IMR-90 (cell line): ENCODE data around the gene KBTBD4. TPM values are rescaled to one million over a fixed set of nuclear protein-coding genes. Genes with fewer than 3 reads are reported as not detected.

Source experiments
- ATAC-seq: fragments of 200-7000 bp; cut with Tn5 transposase; 2 replicates; pipeline ENCODE4 v1.9.1; 2020; ENCODE audit warnings: low read depth, mild to moderate bottlenecking, moderate library complexity
- BruUV-seq: library from RNA; stranded (reverse); fragments of 400-500 nt; replicated peaks from 2 replicates; lab custom pipeline; 2021; lab: Mats Ljungman, UMichigan
- CTCF ChIA-PET: fragments of 300-600 bp; formaldehyde crosslinking; extraction: SDS; loops from one replicate; lab custom pipeline; 2021; ENCODE audit warnings: antibody characterized with exemption; lab: Yijun Ruan, JAX
- POLR2A ChIA-PET: fragments of 300-600 bp; sonication (Branson Sonifier 250); formaldehyde crosslinking; loops from one replicate; lab custom pipeline; 2022; ENCODE audit warnings: antibody characterized with exemption; ENCODE audit not compliant: unreplicated experiment; lab: Charles Lee
- DNase-seq: peaks from one replicate; pipeline ENCODE4 v3.0.0; 2013
- H2AFZ ChIP-seq: replicated peaks from 2 replicates; pipeline ENCODE3; 2013; ENCODE audit warnings: low read length, mild to moderate bottlenecking; ENCODE audit not compliant: poor library complexity
- H2AK5ac ChIP-seq: 2 replicates; pipeline ENCODE4 v1.6.1; 2013; ENCODE audit warnings: low read depth, low read length, inconsistent platforms
- H2AK9ac ChIP-seq: replicated peaks from 2 replicates; pipeline ENCODE3; 2013; ENCODE audit warnings: mild to moderate bottlenecking, low read depth, low read length, moderate library complexity; ENCODE audit not compliant: poor library complexity
- H2BK120ac ChIP-seq: 2 replicates; pipeline ENCODE4 v1.6.1; 2013; ENCODE audit warnings: low read depth, low read length, inconsistent platforms
- H2BK15ac ChIP-seq: 3 replicates; pipeline ENCODE4 v1.6.1; 2013; ENCODE audit warnings: low read depth, low read length, inconsistent platforms
- H2BK20ac ChIP-seq: 2 replicates; pipeline ENCODE4 v1.6.1; 2013; ENCODE audit warnings: low read depth, mild to moderate bottlenecking, inconsistent platforms, low read length, moderate library complexity
- H2BK5ac ChIP-seq: 2 replicates; pipeline ENCODE4 v1.6.1; 2013; ENCODE audit warnings: mild to moderate bottlenecking, low read depth, low read length, inconsistent platforms; ENCODE audit not compliant: poor library complexity, severe bottlenecking
- H3K14ac ChIP-seq: replicated peaks from 2 replicates; pipeline ENCODE4 v1.6.1; 2013; ENCODE audit warnings: low read depth, low read length, inconsistent platforms
- H3K18ac ChIP-seq: 2 replicates; pipeline ENCODE4 v1.6.1; 2013; ENCODE audit warnings: low read depth, low read length, control low read depth
- H3K23ac ChIP-seq: 2 replicates; pipeline ENCODE4 v1.6.1; 2013; ENCODE audit warnings: low read depth, low read length, inconsistent platforms
- H3K27ac ChIP-seq: 2 replicates; pipeline ENCODE4 v1.5.1; 2013; ENCODE audit warnings: mild to moderate bottlenecking, control low read depth, low read length; ENCODE audit not compliant: insufficient read depth
- H3K27me3 ChIP-seq: 2 replicates; pipeline ENCODE4 v1.6.1; 2013; ENCODE audit warnings: low read length; ENCODE audit not compliant: control insufficient read depth, insufficient read depth
- H3K36me3 ChIP-seq: 2 replicates; pipeline ENCODE4 v1.6.1; 2013; ENCODE audit warnings: low read length, mixed read lengths; ENCODE audit not compliant: control insufficient read depth, insufficient read depth
- H3K4ac ChIP-seq: 2 replicates; pipeline ENCODE4 v1.6.1; 2013; ENCODE audit warnings: low read depth, low read length, inconsistent platforms
- H3K4me1 ChIP-seq: 2 replicates; pipeline ENCODE4 v1.6.1; 2013; ENCODE audit warnings: low read length, mixed read lengths; ENCODE audit not compliant: control insufficient read depth, insufficient read depth
- H3K4me2 ChIP-seq: 2 replicates; pipeline ENCODE4 v1.6.1; 2013; ENCODE audit warnings: low read depth, mild to moderate bottlenecking, control low read depth, low read length, moderate library complexity
- H3K4me3 ChIP-seq: 2 replicates; pipeline ENCODE4 v1.5.1; 2013; ENCODE audit warnings: low read depth, mild to moderate bottlenecking, control low read depth, low read length, moderate library complexity; ENCODE audit not compliant: insufficient read depth
- H3K56ac ChIP-seq: 2 replicates; pipeline ENCODE4 v1.6.1; 2013; ENCODE audit warnings: low read length, inconsistent platforms; ENCODE audit not compliant: insufficient read depth; ENCODE audit errors: extremely low read depth
- H3K79me1 ChIP-seq, 2 experiments: 2 replicates each; pipeline ENCODE4 v1.6.1; 2013; ENCODE audit warnings: low read length in 2 of 2, inconsistent platforms in 1 of 2, low read depth in 1 of 2
- H3K9ac ChIP-seq: 2 replicates; pipeline ENCODE4 v1.6.1; 2013; ENCODE audit warnings: low read depth, low read length, control low read depth
- H3K9me1 ChIP-seq: 2 replicates; pipeline ENCODE4 v1.6.1; 2013; ENCODE audit warnings: low read length, inconsistent platforms; ENCODE audit not compliant: insufficient read depth
- H3K9me3 ChIP-seq: 2 replicates; pipeline ENCODE4 v1.6.1; 2013; ENCODE audit warnings: low read length; ENCODE audit not compliant: control insufficient read depth, insufficient read depth
- H4K20me1 ChIP-seq: 2 replicates; pipeline ENCODE4 v1.6.1; 2013; ENCODE audit warnings: low read length, inconsistent platforms; ENCODE audit not compliant: insufficient read depth
- H4K5ac ChIP-seq: 2 replicates; pipeline ENCODE4 v1.6.1; 2013; ENCODE audit warnings: mild to moderate bottlenecking, low read depth, low read length, control low read depth
- H4K8ac ChIP-seq, 2 experiments: 2 replicates each; pipeline ENCODE4 v1.6.1; 2013; ENCODE audit warnings: low read depth in 2 of 2, low read length in 2 of 2, control low read depth in 1 of 2, inconsistent platforms in 1 of 2
- H4K91ac ChIP-seq: 2 replicates; pipeline ENCODE4 v1.6.1; 2013; ENCODE audit warnings: low read depth, low read length, inconsistent platforms; ENCODE audit not compliant: insufficient read depth
- BHLHE40 ChIP-seq: fragments of 150-350 bp; IDR thresholded peaks from 2 replicates; pipeline ENCODE4 v1.6.1; 2016; ENCODE audit warnings: mild to moderate bottlenecking, low read depth, low read length
- CEBPB ChIP-seq: IDR thresholded peaks from 2 replicates; pipeline ENCODE4 v1.6.1; 2012; ENCODE audit warnings: low read depth, low read length, improper control_type of control experiment
- CHD1 ChIP-seq: IDR thresholded peaks from 2 replicates; pipeline ENCODE4 v1.6.1; 2012; ENCODE audit warnings: low read depth, low read length, improper control_type of control experiment
- FOS ChIP-seq: fragments of 150-350 bp; IDR thresholded peaks from 2 replicates; pipeline ENCODE4 v1.6.1; 2016; ENCODE audit warnings: low read depth, low read length
- MXI1 ChIP-seq: IDR thresholded peaks from 2 replicates; pipeline ENCODE4 v1.6.1; 2012; ENCODE audit warnings: low read depth, mild to moderate bottlenecking, low read length, moderate library complexity, borderline replicate concordance
- WGBS, 2 experiments: methylation state at CpG; one replicate each; pipeline versions ENCODE4 v1.1.5 to v1.1.7; 2013; ENCODE audit warnings: missing lambda C conversion rate in 2 of 2; ENCODE audit not compliant: insufficient read length in 1 of 2; ENCODE audit errors: extremely low coverage in 2 of 2; 5-methylcytosine and 5-hydroxymethylcytosine counted together
- dilution Hi-C: fragments of 300-500 bp; cut with HindIII; formaldehyde crosslinking; loops from one replicate; pipeline ENCODE4 v1.14.3; 2018; ENCODE audit warnings: low sequenced_read_pairs; ENCODE audit not compliant: unreplicated experiment
- in situ Hi-C: fragments of 300-500 bp; cut with MboI; formaldehyde crosslinking; loops from 3 replicates; pipeline ENCODE4 v1.14.3; 2019; ENCODE audit warnings: low sequenced_read_pairs, inconsistent platforms, mixed read lengths
- intact Hi-C: fragments of 100-400 bp; cut with micrococcal nuclease; formaldehyde crosslinking; loops from 2 replicates; pipeline ENCODE4 v1.10.0; 2022
- polyA plus RNA-seq, 3 experiments: library from polyadenylated mRNA; depleted of rRNA; stranded (reverse); fragments of >200 nt; gene quantifications; 2 replicates each; pipeline ENCODE4 v1.2.3, GENCODE V29; 2012; ENCODE audit warnings: low replicate concordance in 1 of 3
- total RNA-seq: library from RNA; depleted of rRNA; stranded (reverse); fragments of >200 nt; gene quantifications from 2 replicates; pipeline ENCODE4 v1.2.3, GENCODE V29; 2012

The KBTBD4 gene
- total and polyA plus RNA-seq, 2 of the 4 experiments (the other 2 are of a cell fraction), result 14.9 to 41.6 TPM

DNA sequence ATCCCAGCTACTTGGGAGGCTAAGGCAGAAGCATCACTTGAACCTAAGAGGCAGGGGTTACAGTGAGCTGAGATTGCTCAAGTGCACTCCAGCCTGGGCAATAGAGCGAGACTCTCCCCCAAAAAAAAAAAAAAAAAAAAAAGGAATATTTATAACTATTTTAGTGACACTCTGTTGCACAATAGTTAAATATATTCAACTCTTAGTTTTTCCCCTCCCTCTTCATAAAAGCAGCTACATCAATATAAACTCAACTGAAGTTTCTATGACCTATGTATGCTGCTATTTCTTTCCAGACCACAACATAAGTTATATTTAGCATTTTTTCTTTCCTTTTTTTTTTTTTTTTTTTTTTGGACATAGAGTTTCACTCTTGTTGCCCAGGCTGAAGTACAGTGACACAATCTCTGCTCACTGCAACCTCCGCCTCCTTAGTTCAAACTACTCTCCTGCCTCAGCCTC is 45.0 kb downstream of the KBTBD4 start:
- Histone ChIP-seq H2BK20ac (no peak overlapping the region), H3K56ac (no peak overlapping the region), H3K9ac (no peak overlapping the region), H3K18ac (no peak overlapping the region), H3K14ac (no peak overlapping the region), H3K4me1 (peaks cover 9% of the 10 kb centered on the region), H2AK9ac (no peak overlapping the region), H3K23ac (no peak overlapping the region), H3K4ac (no peak overlapping the region), H3K27ac (peak overlapping the region; percentile 5; the same call in 1 of the 2 replicates), H2AFZ (no peak overlapping the region), H3K79me1 (peaks cover 3 to 76% of the 10 kb centered on the region in 2 experiments), H2BK120ac (no peak overlapping the region), H2BK5ac (no peak overlapping the region), H4K8ac (no peak overlapping the region), H3K4me2 (no peak overlapping the region), H3K9me3 (no peaks in the 10 kb centered on the region), H2BK15ac (no peak overlapping the region), H4K91ac (no peak overlapping the region), H2AK5ac (no peak overlapping the region), H4K5ac (no peak overlapping the region), H3K9me1 (peaks cover 11% of the 10 kb centered on the region; the same call in 1 of the 2 replicates), H3K36me3 (no peaks in the 10 kb centered on the region; the same call in none of the 2 replicates), H3K4me3 (no peak overlapping the region), H3K27me3 (no peaks in the 10 kb centered on the region), H4K20me1 (peaks cover 97% of the 10 kb centered on the region)
- dilution Hi-C loops (no loop called here), in situ Hi-C loops (no loop called here), intact Hi-C loops (loop anchor here (10.0 kb wide), 1 partner anchor 49 kb away; no protein-coding TSS in a partner anchor)
- POLR2A ChIA-PET, result no interaction called here
- DNase-seq (peak; percentile 86), ATAC-seq (peak; percentile 74)
- WGBS, 2 experiments, result no CpG with 5 or more reads among the region's 2 CpGs
- BruUV-seq, result no TSS peak
- TF ChIP-seq FOS, result no peak
- peak; percentile 94 for TF ChIP-seq CEBPB
- TF ChIP-seq MXI1, result no peak
- no peak for TF ChIP-seq CHD1
- TF ChIP-seq BHLHE40, result no peak
- CTCF ChIA-PET, result interaction anchor here (0.6 to 1.4 kb wide), 3 partner anchors 11 to 164 kb away, joined by 3 to 6 read pairs (median 5); no protein-coding TSS in a partner anchor
